Measurements from ENCODE around the gene ABHD8.
A peak's percentile ranks its signal among the peaks of the same experiment; 100 is the strongest.
"Not testable (repeated sequence)": the region's sequence is repeated elsewhere in the genome, so short reads cannot be mapped to it uniquely, and the experiment has no call there.

The ABHD8 gene

DNA sequence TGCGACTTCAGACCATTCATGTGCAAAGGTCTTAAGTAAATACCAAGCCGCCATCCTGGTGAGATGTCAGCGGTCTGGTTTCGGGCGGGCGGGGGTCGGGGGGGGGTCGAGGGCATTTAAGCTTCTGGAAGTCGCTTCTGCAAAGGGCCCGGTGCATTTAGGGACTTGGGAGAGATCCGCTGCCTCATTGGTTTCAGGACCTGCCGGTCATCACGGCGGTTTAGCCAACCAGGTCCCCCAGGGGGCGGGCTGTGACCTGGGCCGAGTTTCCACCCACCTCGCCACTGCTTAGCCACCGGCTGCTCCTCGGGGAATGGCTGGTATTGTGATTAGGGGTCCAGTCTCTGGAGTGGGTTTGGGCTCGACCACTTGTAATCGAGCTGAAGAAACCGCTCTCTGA, 13.7 kb downstream of the ABHD8 start:
- TF ChIP-seq POLR2A (IDR thresholded peaks at IDR 0.05; ENCODE audit: low read length) (no peak), GATA1 (IDR thresholded peaks at IDR 0.05; ENCODE audit: low read depth, low read length) (no peak)

DNA sequence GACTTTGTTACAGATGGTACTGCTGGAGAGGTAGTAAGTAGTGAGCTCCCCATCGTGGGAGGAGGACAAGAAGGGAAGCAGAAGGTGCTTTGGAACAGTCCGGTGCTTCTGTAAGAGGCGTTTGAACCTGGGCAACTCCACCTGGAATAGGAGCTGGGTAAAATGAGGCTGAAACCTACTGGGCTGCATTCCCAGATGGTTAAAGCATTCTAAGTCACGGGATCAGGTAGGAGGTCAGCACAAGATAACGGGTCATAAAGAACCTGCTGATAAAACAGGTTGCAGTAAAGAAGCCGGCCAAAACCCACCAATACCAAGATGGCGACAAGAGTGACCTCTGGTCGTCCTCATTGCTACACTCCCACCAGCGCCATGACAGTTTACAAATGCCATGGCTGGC, 16.5 kb downstream of the ABHD8 start:
- DNase-seq, result no peak
- TF ChIP-seq POLR2A (IDR thresholded peaks at IDR 0.05; ENCODE audit: low read length), result no peak
- TF ChIP-seq GATA1 (IDR thresholded peaks at IDR 0.05; ENCODE audit: low read depth, low read length), result no peak

More for the DNA sequence above, 13.7 kb downstream of the ABHD8 start:
- DNase-seq, result peak; percentile 82 to 86

DNA sequence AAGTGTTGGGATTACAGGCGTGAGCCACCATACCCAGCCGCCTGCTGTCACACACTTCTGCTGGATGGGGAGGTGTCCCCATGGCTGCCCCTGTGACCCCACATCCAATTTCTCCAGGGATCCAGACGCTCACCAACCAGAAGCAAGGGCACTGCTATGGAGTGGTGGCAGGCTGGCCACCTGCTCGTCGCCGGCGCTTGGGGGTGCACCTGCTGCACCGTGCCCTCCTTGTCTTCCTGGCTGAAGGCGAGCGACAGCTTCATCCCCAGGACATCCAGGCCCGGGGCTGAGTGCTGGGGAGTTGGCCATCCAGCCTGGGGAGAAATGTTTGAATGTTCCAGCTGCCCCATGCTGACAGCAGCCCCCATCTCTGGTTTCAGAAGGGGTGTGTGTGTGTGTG, 17.0 kb downstream of the ABHD8 start:
- no peak for TF ChIP-seq GATA1 (IDR thresholded peaks at IDR 0.05; ENCODE audit: low read depth, low read length)
- no peak for TF ChIP-seq POLR2A (IDR thresholded peaks at IDR 0.05; ENCODE audit: low read length)

DNA sequence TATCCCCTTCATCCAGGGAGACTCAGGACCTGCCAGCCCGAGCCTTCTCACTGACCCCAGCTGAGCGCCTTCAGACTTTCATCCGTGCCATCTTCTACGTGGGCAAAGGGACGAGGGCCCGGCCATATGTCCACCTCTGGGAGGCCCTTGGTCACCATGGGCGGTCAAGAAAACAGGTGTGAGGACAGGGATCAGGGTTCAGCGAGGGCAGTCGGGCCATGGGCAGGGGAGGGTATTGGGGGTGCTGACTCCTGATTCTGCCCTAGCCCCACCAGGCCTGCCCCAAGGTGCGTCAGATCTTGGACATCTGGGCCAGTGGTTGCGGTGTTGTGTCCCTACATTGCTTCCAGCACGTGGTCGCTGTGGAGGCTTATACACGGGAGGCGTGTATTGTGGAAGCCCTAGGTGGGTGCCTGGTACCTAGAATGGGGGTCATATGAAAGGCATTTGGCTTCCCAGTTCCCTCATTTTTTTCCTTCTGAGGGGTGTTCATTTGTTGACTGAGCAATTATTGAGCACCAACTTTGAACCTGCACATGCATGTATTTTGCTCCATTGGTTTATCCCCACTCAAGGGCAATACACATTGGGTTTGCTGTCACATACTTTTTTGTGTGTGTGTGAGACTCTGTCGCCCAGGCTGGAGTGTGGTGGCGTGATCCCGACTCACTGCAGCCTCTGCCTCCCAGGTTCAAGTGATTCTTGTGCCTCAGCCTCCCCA, 17.6 kb downstream of the ABHD8 start:
- TF ChIP-seq GATA1 (IDR thresholded peaks at IDR 0.05; ENCODE audit: low read depth, low read length), result no peak
- no peak for TF ChIP-seq POLR2A (IDR thresholded peaks at IDR 0.05; ENCODE audit: low read length)
- no peak for DNase-seq

More for the DNA sequence above, 17.0 kb downstream of the ABHD8 start:
- no peak for DNase-seq

DNA sequence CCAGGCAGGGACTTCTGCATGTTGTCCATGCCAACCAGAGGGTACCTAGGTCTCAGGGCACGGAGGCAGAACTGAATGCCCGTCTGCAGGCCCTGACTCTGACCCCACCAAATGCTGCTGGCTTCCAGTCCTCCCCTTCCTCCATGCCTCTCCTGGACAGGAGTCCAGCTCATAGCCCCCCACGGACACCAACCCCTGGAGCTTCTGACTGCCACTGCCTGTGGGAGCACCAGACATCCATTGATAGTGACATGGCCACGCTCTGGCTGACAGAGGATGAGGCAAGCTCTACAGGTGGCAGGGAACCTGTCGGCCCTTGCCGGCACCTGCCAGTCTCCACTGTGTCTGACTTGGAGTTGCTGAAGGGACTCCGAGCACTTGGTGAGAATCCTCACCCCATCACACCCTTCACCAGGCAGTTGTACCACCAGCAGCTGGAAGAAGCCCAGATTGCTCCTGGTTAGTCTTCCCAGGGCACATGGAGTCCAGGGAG, 19.7 kb downstream of the ABHD8 start:
- no peak for DNase-seq
- TF ChIP-seq GATA1 (IDR thresholded peaks at IDR 0.05; ENCODE audit: low read depth, low read length), result no peak
- no peak for TF ChIP-seq POLR2A (IDR thresholded peaks at IDR 0.05; ENCODE audit: low read length)

DNA sequence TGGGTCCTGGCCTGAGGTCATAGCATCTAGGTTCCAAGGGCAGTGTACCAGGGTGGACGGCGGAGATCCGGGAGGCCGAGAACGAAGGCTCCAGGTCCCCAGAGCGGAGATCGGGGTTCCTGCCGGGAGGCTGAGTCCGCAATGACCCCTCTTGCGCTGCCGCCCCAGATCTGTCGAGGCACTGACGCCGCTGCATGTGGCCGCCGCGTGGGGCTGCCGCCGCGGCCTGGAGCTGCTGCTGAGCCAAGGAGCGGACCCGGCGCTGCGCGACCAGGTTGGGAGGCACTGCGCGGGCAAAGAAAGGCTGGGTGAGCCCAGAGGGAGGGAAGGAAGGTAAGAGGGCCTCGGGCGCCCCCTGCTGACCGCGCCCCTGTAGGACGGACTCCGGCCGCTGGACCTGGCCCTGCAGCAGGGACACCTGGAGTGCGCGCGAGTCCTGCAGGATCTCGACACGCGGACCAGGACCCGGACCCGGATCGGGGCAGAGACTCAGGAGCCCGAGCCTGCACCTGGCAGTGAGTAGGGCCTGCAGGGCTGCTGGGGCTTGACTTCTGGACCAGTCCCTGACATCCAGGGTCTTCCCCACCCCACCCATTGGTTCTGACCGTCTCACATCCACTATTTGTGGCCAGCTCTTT, 20.6 kb downstream of the ABHD8 start:
- peak; percentile 74 for TF ChIP-seq POLR2A (IDR thresholded peaks at IDR 0.05; ENCODE audit: low read length)
- no peak for TF ChIP-seq GATA1 (IDR thresholded peaks at IDR 0.05; ENCODE audit: low read depth, low read length)
- peak; percentile 91 to 95 for DNase-seq

DNA sequence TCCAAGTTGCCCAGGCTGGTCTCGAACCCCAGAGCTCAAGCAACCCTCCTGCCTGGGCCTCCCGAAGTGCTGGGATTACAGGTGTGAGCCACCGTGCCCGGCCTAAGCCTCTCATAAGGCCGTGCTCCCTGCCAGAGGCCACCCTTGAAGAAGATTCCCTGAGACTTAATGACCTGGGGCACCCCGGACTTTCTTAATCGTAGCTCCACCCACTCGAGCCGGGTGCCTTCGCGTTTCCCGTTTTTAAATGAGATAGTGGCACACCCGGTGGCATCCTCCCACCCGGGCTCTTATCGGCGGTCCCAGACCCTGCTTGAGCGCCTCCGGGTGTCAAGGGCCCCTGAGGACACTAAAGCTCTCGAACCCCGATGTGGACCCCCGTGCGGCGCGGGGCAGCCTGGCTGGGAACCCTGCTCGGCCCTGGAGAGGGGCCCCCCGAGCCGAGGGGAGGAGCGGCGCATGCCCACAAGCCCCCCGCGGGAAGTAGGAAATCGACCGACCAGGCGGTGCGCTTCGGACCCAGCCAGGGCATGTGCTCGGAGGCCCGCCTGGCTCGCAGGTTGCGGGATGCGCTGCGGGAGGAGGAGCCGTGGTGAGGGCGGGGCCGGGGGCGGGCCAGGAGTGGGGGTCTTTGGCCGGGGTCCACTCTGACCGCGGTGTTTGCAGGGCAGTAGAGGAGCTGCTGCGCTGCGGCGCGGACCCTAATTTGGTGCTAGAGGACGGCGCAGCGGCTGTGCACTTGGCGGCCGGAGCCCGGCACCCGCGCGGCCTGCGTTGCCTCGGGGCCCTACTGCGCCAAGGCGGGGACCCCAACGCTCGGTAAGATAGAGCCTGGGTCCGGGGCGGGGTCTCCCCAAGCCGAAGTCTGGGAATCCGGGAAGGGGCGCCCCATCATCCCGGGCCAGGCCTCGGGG, 21.6 kb downstream of the ABHD8 start, which contains the start of gene ANKLE1:
Gene ANKLE1, plus strand, starts transcription at position 511 of the 914 bp plus-strand sequence. Its CDS starts 20 bp downstream, at position 531.
- TF ChIP-seq GATA1 (IDR thresholded peaks at IDR 0.05; ENCODE audit: low read depth, low read length) (peak; percentile 58), POLR2A (IDR thresholded peaks at IDR 0.05; ENCODE audit: low read length) (peak; percentile 73)

DNA sequence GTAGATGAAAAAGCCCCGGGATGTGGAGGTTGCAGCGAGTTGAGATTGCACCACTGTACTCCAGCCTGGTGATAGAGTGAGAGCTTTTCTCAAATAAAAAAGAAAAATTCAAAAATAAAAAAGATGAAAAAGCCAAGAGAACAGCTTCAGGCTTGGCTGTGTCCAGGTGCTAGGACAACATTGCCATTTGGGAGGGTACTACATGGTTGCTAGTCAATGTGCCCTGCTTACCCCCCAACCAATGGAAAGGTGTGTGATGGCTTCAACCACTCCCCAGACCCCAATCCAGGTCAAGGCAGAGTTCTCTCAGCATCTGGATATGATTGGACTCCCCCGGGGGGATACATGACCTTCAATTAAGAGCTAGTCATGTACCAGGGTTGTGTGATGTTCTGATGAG, 23.8 kb downstream of the ABHD8 start:
- DNase-seq, result no peak
- TF ChIP-seq GATA1 (IDR thresholded peaks at IDR 0.05; ENCODE audit: low read depth, low read length) (no peak), POLR2A (IDR thresholded peaks at IDR 0.05; ENCODE audit: low read length) (no peak)

More for the DNA sequence above, 21.6 kb downstream of the ABHD8 start, which contains the start of gene ANKLE1:
- peak; percentile 96 to 98 for DNase-seq

DNA sequence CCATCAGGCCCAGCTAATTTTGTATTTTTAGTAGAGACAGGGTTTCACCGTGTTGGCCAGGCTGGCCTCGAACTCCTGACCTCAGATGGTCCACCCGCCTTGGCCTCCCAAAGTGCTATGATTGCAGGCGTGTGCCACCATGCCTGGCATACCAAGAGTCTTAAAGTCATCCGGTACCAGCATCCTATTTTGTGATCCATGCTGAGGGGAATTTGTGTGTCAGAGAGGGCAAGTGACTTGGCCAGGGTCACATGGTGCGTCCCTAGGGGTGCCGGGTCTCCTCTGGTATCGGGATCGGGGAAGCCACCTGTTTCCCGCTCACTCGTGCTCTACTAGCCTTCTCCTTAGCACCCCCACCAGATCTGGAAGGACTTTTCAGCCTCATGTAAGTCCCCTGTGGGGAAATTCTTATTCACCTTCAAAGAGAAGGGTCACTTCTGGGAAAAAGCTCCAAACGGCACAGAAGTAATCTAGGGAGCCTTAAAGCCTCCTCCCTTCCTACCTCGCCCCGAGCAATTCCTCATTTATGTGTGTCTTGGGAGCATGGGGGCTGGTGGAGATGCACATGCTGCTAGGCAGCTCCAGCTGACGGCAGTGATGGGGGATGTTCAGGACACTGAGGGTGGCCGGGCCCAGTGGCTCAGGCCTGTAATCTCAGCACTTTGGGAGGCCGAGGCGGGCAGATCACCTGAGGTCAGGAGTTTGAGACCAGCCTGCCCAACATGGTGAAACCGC, 27.6 kb downstream of the ABHD8 start:
- TF ChIP-seq POLR2A (IDR thresholded peaks at IDR 0.05; ENCODE audit: low read length), result peak; percentile 1
- no peak for TF ChIP-seq GATA1 (IDR thresholded peaks at IDR 0.05; ENCODE audit: low read depth, low read length)
- no peak for DNase-seq

DNA sequence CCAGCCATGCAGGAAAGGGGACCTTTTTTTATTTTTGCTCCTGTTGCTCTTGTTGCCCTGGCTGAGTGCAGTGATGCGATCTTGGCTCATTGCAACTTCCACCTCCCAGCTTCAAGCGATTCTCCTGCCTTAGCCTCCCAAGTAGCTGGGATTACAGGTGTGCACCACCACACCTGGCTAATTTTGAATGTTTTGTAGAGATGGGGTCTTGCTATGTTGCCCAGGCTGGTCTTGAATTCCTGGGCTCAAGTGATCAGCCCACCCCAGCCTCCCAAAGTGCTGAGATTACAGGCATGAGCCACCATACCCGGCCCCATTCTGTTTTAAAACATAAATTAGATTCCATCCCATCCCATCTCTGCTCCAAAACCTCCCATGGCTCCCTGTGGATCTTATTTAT, 28.3 kb downstream of the ABHD8 start:
- DNase-seq, result not testable (repeated sequence)

DNA sequence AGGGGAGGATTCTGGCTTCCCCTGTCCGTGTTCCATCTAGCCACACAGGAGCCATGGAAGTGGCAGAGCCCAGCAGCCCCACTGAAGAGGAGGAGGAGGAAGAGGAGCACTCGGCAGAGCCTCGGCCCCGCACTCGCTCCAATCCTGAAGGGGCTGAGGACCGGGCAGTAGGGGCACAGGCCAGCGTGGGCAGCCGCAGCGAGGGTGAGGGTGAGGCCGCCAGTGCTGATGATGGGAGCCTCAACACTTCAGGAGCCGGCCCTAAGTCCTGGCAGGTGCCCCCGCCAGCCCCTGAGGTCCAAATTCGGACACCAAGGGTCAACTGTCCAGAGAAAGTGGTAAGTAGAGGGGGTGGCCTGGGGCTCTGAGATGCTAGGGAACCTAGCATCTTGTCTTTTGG, 34.5 kb downstream of the ABHD8 start:
- DNase-seq, result no peak
- TF ChIP-seq GATA1 (IDR thresholded peaks at IDR 0.05; ENCODE audit: low read depth, low read length), result no peak
- no peak for TF ChIP-seq POLR2A (IDR thresholded peaks at IDR 0.05; ENCODE audit: low read length)

DNA sequence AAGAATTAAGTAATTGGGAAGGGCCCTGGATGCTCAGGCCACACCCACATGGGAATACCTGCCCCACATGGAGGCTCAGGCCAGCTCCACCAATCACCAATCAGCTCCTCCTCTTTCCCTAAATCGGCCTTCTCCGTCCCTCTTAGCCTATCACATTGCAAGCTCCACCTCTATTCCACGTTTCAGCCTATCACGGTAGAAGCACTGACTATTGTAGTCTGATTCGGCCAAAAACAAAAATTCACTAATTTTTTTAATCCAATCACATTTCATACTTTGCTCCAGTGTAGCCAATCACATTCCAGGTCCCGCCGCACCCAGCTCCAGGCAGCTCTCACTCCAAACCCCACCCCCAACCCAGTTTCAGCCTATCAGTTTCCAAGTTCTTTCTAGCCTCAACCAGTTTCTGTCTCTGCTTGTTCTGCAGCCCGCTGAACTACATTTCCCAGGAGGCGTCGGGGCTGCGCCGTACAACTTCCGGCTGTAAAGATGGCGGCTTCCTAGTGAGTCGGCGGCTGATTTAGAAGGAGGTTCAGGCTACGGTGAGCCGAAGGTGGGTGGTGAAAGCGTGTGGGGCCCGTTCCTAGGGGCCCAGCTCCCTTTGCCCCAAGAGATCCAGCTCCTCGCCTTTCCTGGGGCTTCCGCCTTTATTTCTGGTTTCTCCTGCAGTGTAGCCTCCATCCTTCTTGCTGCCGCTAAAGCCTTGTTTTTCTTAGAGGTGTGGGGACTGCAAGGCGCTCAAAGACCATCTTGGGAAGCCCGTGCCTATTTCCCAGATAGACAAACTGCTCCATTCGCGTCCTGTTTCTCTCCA, 36.0 kb downstream of the ABHD8 start, which contains the start of gene BABAM1:
Gene BABAM1, plus strand, starts transcription at position 469 of the 814 bp plus-strand sequence. CDS start 1,364 bp downstream, outside the sequence.
- peak; percentile 98 to 99 for DNase-seq
- TF ChIP-seq GATA1 (IDR thresholded peaks at IDR 0.05; ENCODE audit: low read depth, low read length) (no peak), POLR2A (IDR thresholded peaks at IDR 0.05; ENCODE audit: low read length) (peak; percentile 87)
